Mesenchymal stem cell (in vitro differentiated cells and primary cell): ENCODE data around the gene LRFN5.

Source experiments
- DNase-seq: peaks from one replicate; pipeline ENCODE4 v3.0.0-alpha.2; 2013
- H2AFZ ChIP-seq: one replicate; pipeline ENCODE4 v1.6.1; 2013; ENCODE audit warnings: low read depth, mild to moderate bottlenecking, control low read depth, inconsistent platforms, low read length, moderate library complexity
- H2AK5ac ChIP-seq: 2 replicates; pipeline ENCODE4 v1.6.1; 2013; ENCODE audit warnings: low read length, moderate library complexity, mild to moderate bottlenecking, inconsistent platforms; ENCODE audit not compliant: severe bottlenecking
- H2BK120ac ChIP-seq: one replicate; pipeline ENCODE4 v1.6.1; 2013; ENCODE audit warnings: low read depth, mild to moderate bottlenecking, inconsistent platforms, low read length, moderate library complexity
- H2BK12ac ChIP-seq, 2 experiments: one replicate each; pipeline ENCODE4 v1.6.1; 2013; ENCODE audit warnings: inconsistent platforms in 2 of 2, low read length in 2 of 2, mild to moderate bottlenecking in 2 of 2, moderate library complexity in 2 of 2, control low read depth in 1 of 2
- H2BK15ac ChIP-seq: one replicate; pipeline ENCODE4 v1.6.1; 2013; ENCODE audit warnings: mild to moderate bottlenecking, low read depth, inconsistent platforms; ENCODE audit not compliant: poor library complexity, severe bottlenecking
- H2BK5ac ChIP-seq: 2 replicates; pipeline ENCODE4 v1.6.1; 2013; ENCODE audit warnings: low read depth, mild to moderate bottlenecking, low read length, control low read depth, inconsistent platforms; ENCODE audit not compliant: poor library complexity, severe bottlenecking
- H3K14ac ChIP-seq, 2 experiments: one replicate each; pipeline ENCODE4 v1.6.1; 2013; ENCODE audit warnings: inconsistent platforms in 2 of 2, low read length in 2 of 2, control low read depth in 1 of 2, mild to moderate bottlenecking in 1 of 2, moderate library complexity in 1 of 2
- H3K18ac ChIP-seq, 2 experiments: one replicate each; pipeline ENCODE4 v1.6.1; 2013; ENCODE audit warnings: inconsistent platforms in 2 of 2, low read length in 2 of 2, control low read depth in 1 of 2, low read depth in 1 of 2, mild to moderate bottlenecking in 1 of 2
- H3K23ac ChIP-seq, 2 experiments: one replicate each; pipeline ENCODE4 v1.6.1; 2013; ENCODE audit warnings: inconsistent platforms in 2 of 2, low read length in 2 of 2, mild to moderate bottlenecking in 2 of 2, moderate library complexity in 2 of 2, control low read depth in 1 of 2
- H3K27ac ChIP-seq: 2 replicates; pipeline ENCODE4 v1.5.1; 2013; ENCODE audit warnings: mild to moderate bottlenecking, moderate library complexity, low read length, control low read depth, inconsistent platforms; ENCODE audit not compliant: poor library complexity, severe bottlenecking
- H3K27me3 ChIP-seq, 2 experiments: 2 replicates each; pipeline versions ENCODE4 v1.6.1 to v1.7.0; 2013; ENCODE audit warnings: low read length in 2 of 2, mild to moderate bottlenecking in 2 of 2, moderate library complexity in 2 of 2, control low read depth in 1 of 2, inconsistent platforms in 1 of 2; ENCODE audit not compliant: control insufficient read depth in 1 of 2, insufficient read depth in 1 of 2
- H3K36me3 ChIP-seq, 2 experiments: 2 replicates each; pipeline versions ENCODE4 v1.6.1 to v1.7.0; 2013; ENCODE audit warnings: low read length in 2 of 2, control low read depth in 1 of 2, inconsistent platforms in 1 of 2, low read depth in 1 of 2, mild to moderate bottlenecking in 1 of 2; ENCODE audit not compliant: insufficient read depth in 2 of 2, control insufficient read depth in 1 of 2
- H3K4ac ChIP-seq, 2 experiments: one replicate each; pipeline ENCODE4 v1.6.1; 2013; ENCODE audit warnings: inconsistent platforms in 2 of 2, low read length in 2 of 2, mild to moderate bottlenecking in 2 of 2, moderate library complexity in 2 of 2, control low read depth in 1 of 2, low read depth in 1 of 2
- H3K4me1 ChIP-seq: 2 replicates; pipeline ENCODE4 v1.6.1; 2013; ENCODE audit warnings: low read depth, low read length, control low read depth; ENCODE audit not compliant: control insufficient read depth, insufficient read depth
- H3K4me2 ChIP-seq: 2 replicates; pipeline ENCODE4 v1.6.1; 2013; ENCODE audit warnings: low read length, mild to moderate bottlenecking, inconsistent platforms; ENCODE audit not compliant: poor library complexity, severe bottlenecking
- H3K4me3 ChIP-seq, 2 experiments: 2 replicates each; pipeline versions ENCODE4 v1.5.1 to v1.7.0; 2013; ENCODE audit warnings: low read length in 2 of 2, mild to moderate bottlenecking in 2 of 2, control low read depth in 1 of 2, low read depth in 1 of 2; ENCODE audit not compliant: insufficient read depth in 1 of 2
- H3K79me1 ChIP-seq: replicated peaks from 2 replicates; pipeline ENCODE4 v1.6.1; 2013; ENCODE audit warnings: mild to moderate bottlenecking, control low read depth, low read length, inconsistent platforms; ENCODE audit not compliant: poor library complexity, severe bottlenecking
- H3K9ac ChIP-seq: 2 replicates; pipeline ENCODE4 v1.7.0; 2013; ENCODE audit warnings: mild to moderate bottlenecking, low read length, moderate library complexity
- H3K9me3 ChIP-seq: 2 replicates; pipeline ENCODE4 v1.7.0; 2013; ENCODE audit warnings: mild to moderate bottlenecking, low read length; ENCODE audit not compliant: control insufficient read depth
- H4K8ac ChIP-seq: one replicate; pipeline ENCODE4 v1.6.1; 2013; ENCODE audit warnings: inconsistent platforms, mild to moderate bottlenecking, low read length, moderate library complexity
- H4K91ac ChIP-seq: one replicate; pipeline ENCODE4 v1.6.1; 2013; ENCODE audit warnings: mild to moderate bottlenecking, low read length, inconsistent platforms
- WGBS: methylation state at CpG from one replicate; pipeline ENCODE4 v1.1.7; 2013; ENCODE audit warnings: mixed read lengths; 5-methylcytosine and 5-hydroxymethylcytosine counted together

LRFN5 gene

DNA sequence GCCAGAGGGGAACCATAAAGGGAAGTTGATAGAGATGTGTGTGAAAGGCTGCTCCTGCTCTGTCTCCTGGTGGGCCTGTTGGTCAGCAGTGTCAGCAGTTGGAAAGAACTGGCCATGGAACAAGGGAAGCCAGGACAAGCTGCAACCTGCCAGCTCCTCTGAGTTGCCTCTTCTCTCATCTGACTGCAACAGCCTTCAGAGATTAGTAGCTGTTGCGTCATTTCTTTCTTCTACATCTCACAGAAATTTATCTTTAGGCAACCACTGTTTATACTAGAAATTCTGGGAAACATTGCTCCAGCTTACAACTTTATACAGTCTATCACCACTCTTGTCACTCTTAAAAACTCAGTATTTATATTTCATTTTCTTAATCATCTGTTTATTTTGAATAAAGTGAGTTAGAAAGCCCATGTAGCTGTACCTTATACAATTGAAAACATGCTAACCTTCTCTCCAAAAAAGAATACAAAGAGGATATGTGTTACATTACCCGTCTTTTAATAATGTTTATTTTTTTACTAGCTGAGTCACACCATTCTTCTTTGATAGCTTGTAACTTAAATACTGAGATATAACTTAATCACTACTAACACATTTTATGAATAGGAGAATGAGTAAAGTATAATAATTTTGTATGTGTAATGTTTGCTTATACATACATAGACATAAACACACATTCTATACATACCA is 224.2 kb downstream of the LRFN5 start:
- H4K8ac ChIP-seq: peak overlapping the region; percentile 55
- no peak overlapping the region for H3K4me3 ChIP-seq
- no peak overlapping the region for H2AFZ ChIP-seq
- H3K27me3 ChIP-seq: no peaks in the 10 kb centered on the region
- H2BK15ac ChIP-seq: no peak overlapping the region
- peak overlapping the region; percentile 36 for H3K9ac ChIP-seq
- peak overlapping the region in 1 of 2 experiments; percentile 29 for H2BK12ac ChIP-seq
- H2BK120ac ChIP-seq: no peak overlapping the region
- no peak overlapping the region for H3K14ac ChIP-seq
- no peak overlapping the region for H2AK5ac ChIP-seq
- no peak overlapping the region for H3K4me2 ChIP-seq
- H3K4me1 ChIP-seq: peaks cover 4% of the 10 kb centered on the region
- no peaks in the 10 kb centered on the region for H3K79me1 ChIP-seq
- no peak overlapping the region for H4K91ac ChIP-seq
- H2BK5ac ChIP-seq: no peak overlapping the region
- DNase-seq: peak; percentile 83
- H3K23ac ChIP-seq: peak overlapping the region in 1 of 2 experiments; percentile 14
- H3K4ac ChIP-seq: no peak overlapping the region
- no peaks in the 10 kb centered on the region for H3K9me3 ChIP-seq
- peak overlapping the region in 1 of 2 experiments; percentile 18 for H3K18ac ChIP-seq
- H3K27ac ChIP-seq: no peak overlapping the region
- no peaks in the 10 kb centered on the region for H3K36me3 ChIP-seq
- 0% methylated on average over 1 of the region's 2 CpGs for WGBS

- H3K4ac ChIP-seq: no peak overlapping the region
- H2BK5ac ChIP-seq: no peak overlapping the region
- H2BK15ac ChIP-seq: no peak overlapping the region
- H3K79me1 ChIP-seq: no peaks in the 10 kb centered on the region
- no peaks in the 10 kb centered on the region for H3K9me3 ChIP-seq
- H3K27me3 ChIP-seq: no peaks in the 10 kb centered on the region
- 100% methylated on average over 2 of the region's 2 CpGs for WGBS
- H4K8ac ChIP-seq: no peak overlapping the region
- H4K91ac ChIP-seq: no peak overlapping the region
- H3K4me3 ChIP-seq: no peak overlapping the region
- no peak overlapping the region for H3K4me2 ChIP-seq
- H3K9ac ChIP-seq: no peak overlapping the region
- H2BK120ac ChIP-seq: no peak overlapping the region
- no peak overlapping the region for H3K18ac ChIP-seq
- peaks cover 2% of the 10 kb centered on the region for H3K4me1 ChIP-seq
- DNase-seq: no peak
- H2BK12ac ChIP-seq: no peak overlapping the region
- no peak overlapping the region for H2AK5ac ChIP-seq
- H3K36me3 ChIP-seq: no peaks in the 10 kb centered on the region
- no peak overlapping the region for H3K27ac ChIP-seq
- H3K23ac ChIP-seq: no peak overlapping the region
- no peak overlapping the region for H3K14ac ChIP-seq
- H2AFZ ChIP-seq: no peak overlapping the region
Observed at GRCh38 chr14:41839661-41840060, 233.0 kb downstream of the LRFN5 start.

DNA sequence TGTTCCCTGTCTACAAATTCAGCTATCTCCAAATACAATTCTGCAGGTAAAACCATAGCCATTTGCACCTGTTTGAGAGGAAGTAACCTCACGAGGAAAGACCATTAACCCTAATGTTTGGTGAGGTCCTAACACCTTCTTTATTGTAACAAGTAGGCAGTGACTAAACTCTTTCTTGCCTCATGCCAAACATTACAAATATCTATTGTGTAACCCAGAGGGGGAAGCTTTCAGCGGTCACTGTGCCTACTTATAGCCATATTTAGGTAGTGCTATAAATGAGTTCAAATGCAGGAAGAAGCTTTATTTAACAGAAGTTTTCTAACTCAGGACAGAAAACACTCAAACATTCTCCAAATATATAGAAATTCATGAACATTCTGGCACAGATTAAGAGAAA is 252.7 kb downstream of the LRFN5 start:
- H3K36me3 ChIP-seq: no peaks in the 10 kb centered on the region
- H3K18ac ChIP-seq: no peak overlapping the region
- no peak overlapping the region for H3K4ac ChIP-seq
- H3K79me1 ChIP-seq: no peaks in the 10 kb centered on the region
- H2AFZ ChIP-seq: no peak overlapping the region
- H2BK12ac ChIP-seq: no peak overlapping the region
- no peak overlapping the region for H3K9ac ChIP-seq
- H2BK15ac ChIP-seq: no peak overlapping the region
- no peak overlapping the region for H3K4me3 ChIP-seq
- H3K23ac ChIP-seq: no peak overlapping the region
- no peak overlapping the region for H2BK120ac ChIP-seq
- H4K91ac ChIP-seq: no peak overlapping the region
- H3K4me2 ChIP-seq: no peak overlapping the region
- H2AK5ac ChIP-seq: no peak overlapping the region
- H4K8ac ChIP-seq: no peak overlapping the region
- no peaks in the 10 kb centered on the region for H3K27me3 ChIP-seq
- H3K14ac ChIP-seq: no peak overlapping the region
- H3K27ac ChIP-seq: no peak overlapping the region
- H2BK5ac ChIP-seq: no peak overlapping the region
- DNase-seq: no peak
- no peaks in the 10 kb centered on the region for H3K4me1 ChIP-seq
- no peaks in the 10 kb centered on the region for H3K9me3 ChIP-seq
- 90% methylated on average over 1 of the region's 2 CpGs for WGBS

- Histone ChIP-seq H3K27me3 (no peaks in the 10 kb centered on the region), H2BK120ac (no peak overlapping the region), H3K36me3 (no peaks in the 10 kb centered on the region), H4K8ac (no peak overlapping the region), H3K79me1 (no peaks in the 10 kb centered on the region), H3K9ac (peak overlapping the region; percentile 42), H2BK15ac (no peak overlapping the region), H3K27ac (no peak overlapping the region), H4K91ac (no peak overlapping the region), H2BK12ac (no peak overlapping the region), H2BK5ac (no peak overlapping the region), H3K23ac (no peak overlapping the region), H3K9me3 (no peaks in the 10 kb centered on the region), H2AFZ (no peak overlapping the region), H2AK5ac (no peak overlapping the region), H3K18ac (no peak overlapping the region), H3K14ac (no peak overlapping the region), H3K4me2 (no peak overlapping the region), H3K4me3 (peak overlapping the region in 1 of 2 experiments; percentile 23), H3K4ac (no peak overlapping the region), H3K4me1 (no peaks in the 10 kb centered on the region)
- DNase-seq: no peak
- no CpG with 5 or more reads among the region's 1 CpG for WGBS
Observed at GRCh38 chr14:41860586-41860985, 253.9 kb downstream of the LRFN5 start.
